Right atrium auricular region (tissue), 2 donors: ENCODE measurements around the gene PLGRKT. TPM values are rescaled to one million over a fixed set of nuclear protein-coding genes. Genes with fewer than 3 reads are reported as not detected.

Experiments used
- DNase-seq: peaks from one replicate; pipeline ENCODE4 v3.0.0-alpha.2; 2019; ENCODE audit warnings: low spot score
- H3K27ac ChIP-seq, 2 donors: fragments of 200-600 bp; sonication (generic); 1 replicate in 1 of 2; 2 replicates in 1 of 2; pipeline ENCODE4 v1.5.1; 2016 to 2019
- H3K27me3 ChIP-seq, 2 donors: fragments of 200-600 bp; sonication (generic); one replicate each; pipeline versions ENCODE4 v1.5.1 to v1.6.0; 2017 to 2019
- H3K36me3 ChIP-seq: fragments of 200-600 bp; sonication (generic); one replicate; pipeline ENCODE4 v1.5.1; 2016
- H3K4me1 ChIP-seq, 2 donors: fragments of 200-600 bp; sonication (generic); one replicate each; pipeline versions ENCODE4 v1.5.1 to v1.6.0; 2017 to 2019
- H3K4me3 ChIP-seq, 2 donors: fragments of 200-600 bp; sonication (generic); 1 replicate in 1 of 2; 2 replicates in 1 of 2; pipeline ENCODE4 v1.5.1; 2017 to 2019; ENCODE audit warnings: mild to moderate bottlenecking in 1 of 2, moderate library complexity in 1 of 2
- H3K9me3 ChIP-seq, 2 donors: fragments of 200-600 bp; sonication (generic); one replicate each; pipeline ENCODE4 v1.5.1; 2019
- CTCF ChIP-seq, 2 donors: fragments of 200-600 bp; sonication (generic); IDR thresholded peaks; one replicate each; pipeline ENCODE4 v1.5.1; 2019; ENCODE audit warnings: antibody characterized with exemption in 2 of 2
- total RNA-seq, 2 donors: library from RNA; depleted of rRNA; stranded (reverse); fragments of >200 nt; gene quantifications; one replicate each; pipeline ENCODE4 v1.1.0, GENCODE V29; 2016

PLGRKT gene
- total RNA-seq, 2 donors from 2014 or later: 17.6 to 30.4 TPM

- no peaks in the 10 kb centered on the region for H3K4me1 ChIP-seq
Observed at GRCh38 chr9:5375091-5375490, 62.6 kb downstream of the PLGRKT start.

GRCh38 chr9:5364294-5365024 is 73.3 kb downstream of the PLGRKT start:
- no peak overlapping the region for H3K27ac ChIP-seq
- DNase-seq: no peak
- TF ChIP-seq CTCF (IDR thresholded peaks at IDR 0.05): no peak

More at GRCh38 chr9:5375091-5375490, 62.6 kb downstream of the PLGRKT start:
- Histone ChIP-seq H3K27ac (no peak overlapping the region), H3K36me3 (no peaks in the 10 kb centered on the region), H3K9me3 (no peaks in the 10 kb centered on the region), H3K4me3 (no peak overlapping the region), H3K27me3 (no peaks in the 10 kb centered on the region)
- DNase-seq: no peak
- no peak for TF ChIP-seq CTCF (IDR thresholded peaks at IDR 0.05)

GRCh38 chr9:5361326-5362010 is 76.3 kb downstream of the PLGRKT start:
- Histone ChIP-seq H3K9me3 (no peaks in the 10 kb centered on the region), H3K4me1 (peaks cover 0 to 11% of the 10 kb centered on the region in 2 donors), H3K36me3 (no peaks in the 10 kb centered on the region), H3K4me3 (no peak overlapping the region), H3K27ac (no peak overlapping the region), H3K27me3 (no peaks in the 10 kb centered on the region)
- TF ChIP-seq CTCF (IDR thresholded peaks at IDR 0.05): no peak
- no peak for DNase-seq

More at GRCh38 chr9:5364294-5365024, 73.3 kb downstream of the PLGRKT start:
- H3K36me3 ChIP-seq: no peaks in the 10 kb centered on the region
- no peaks in the 10 kb centered on the region for H3K9me3 ChIP-seq
- no peaks in the 10 kb centered on the region for H3K4me1 ChIP-seq
- H3K4me3 ChIP-seq: no peak overlapping the region
- H3K27me3 ChIP-seq: no peaks in the 10 kb centered on the region

GRCh38 chr9:5360341-5360740 is 77.4 kb downstream of the PLGRKT start:
- no peak for DNase-seq
- no peak for TF ChIP-seq CTCF (IDR thresholded peaks at IDR 0.05)
- H3K27ac ChIP-seq: no peak overlapping the region

GRCh38 chr9:5357431-5358105 is 80.2 kb downstream of the PLGRKT start:
- Histone ChIP-seq H3K36me3 (no peaks in the 10 kb centered on the region), H3K9me3 (no peaks in the 10 kb centered on the region), H3K27me3 (no peaks in the 10 kb centered on the region), H3K4me3 (no peak overlapping the region), H3K27ac (no peak overlapping the region), H3K4me1 (peaks cover 0 to 11% of the 10 kb centered on the region in 2 donors)
- TF ChIP-seq CTCF (IDR thresholded peaks at IDR 0.05): no peak
- DNase-seq: no peak

More at GRCh38 chr9:5360341-5360740, 77.4 kb downstream of the PLGRKT start:
- no peaks in the 10 kb centered on the region for H3K36me3 ChIP-seq
- no peaks in the 10 kb centered on the region for H3K9me3 ChIP-seq
- H3K4me3 ChIP-seq: no peak overlapping the region
- H3K27me3 ChIP-seq: no peaks in the 10 kb centered on the region
- peaks cover 0 to 11% of the 10 kb centered on the region in 2 donors for H3K4me1 ChIP-seq
